Tongue (tissue), 2 donors: ENCODE data around the gene EMD. TPM values are rescaled to one million over a fixed set of nuclear protein-coding genes. Genes with fewer than 3 reads are reported as not detected.
A peak's percentile ranks its signal among the peaks of the same experiment; 100 is the strongest.

Experiments
- DNase-seq: peaks from one replicate; pipeline ENCODE4 v3.0.0-alpha.2; 2015
- total RNA-seq: library from RNA; depleted of rRNA; stranded (reverse); fragments of >200 nt; gene quantifications from one replicate; pipeline ENCODE4 v1.2.3, GENCODE V29; 2014

Gene EMD
- total RNA-seq, 1 donor from 2014 or later, result 23.1 TPM

- DNase-seq, result no peak
Observed at GRCh38 chrX:154355094-154355775, 23.9 kb upstream of the EMD start.

- no peak for DNase-seq
Observed at GRCh38 chrX:154355776-154356140, 23.3 kb upstream of the EMD start.

DNA sequence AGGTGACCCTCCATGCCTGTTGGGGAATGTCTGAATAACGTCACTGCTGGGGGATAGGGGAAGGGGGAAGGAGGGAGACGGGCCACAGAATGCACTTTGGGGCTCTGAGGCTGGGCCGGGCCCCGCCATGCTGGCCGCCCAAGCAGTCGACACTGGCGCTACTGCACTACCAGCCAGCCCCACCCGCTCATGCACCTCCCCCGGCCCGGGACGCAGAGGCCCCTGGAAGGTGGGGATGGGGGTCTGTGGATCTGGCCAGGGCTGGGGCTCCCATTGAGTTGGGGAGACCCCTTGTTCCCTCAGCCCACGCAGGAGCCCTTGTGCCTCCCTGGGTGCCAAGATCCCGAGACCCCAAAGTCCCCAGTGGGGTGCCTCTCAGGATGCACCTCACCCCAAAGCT, 22.5 kb upstream of the EMD start:
- DNase-seq, result no peak

DNA sequence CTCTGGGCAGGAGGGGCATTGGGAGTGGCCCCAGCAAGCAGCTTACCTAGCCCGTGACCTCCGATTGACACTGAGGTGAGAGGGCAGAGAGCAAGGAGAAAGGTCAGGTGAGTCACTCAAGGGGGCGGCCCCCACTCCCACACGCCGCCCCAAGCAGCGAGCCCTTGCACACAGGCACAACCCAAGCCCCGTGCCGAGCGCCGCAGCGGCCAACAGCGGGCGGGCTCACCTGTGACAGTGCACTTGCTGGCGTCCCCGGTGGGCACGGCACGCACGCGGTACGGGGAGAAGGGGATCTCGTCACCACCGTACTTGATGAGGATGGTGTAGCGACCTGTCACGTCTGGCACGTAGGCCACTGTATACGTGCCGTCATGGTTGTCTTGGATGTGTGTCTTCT, 21.9 kb upstream of the EMD start:
- DNase-seq, result no peak

- no peak for DNase-seq
Observed at GRCh38 chrX:154358011-154358410, 21.1 kb upstream of the EMD start.

DNA sequence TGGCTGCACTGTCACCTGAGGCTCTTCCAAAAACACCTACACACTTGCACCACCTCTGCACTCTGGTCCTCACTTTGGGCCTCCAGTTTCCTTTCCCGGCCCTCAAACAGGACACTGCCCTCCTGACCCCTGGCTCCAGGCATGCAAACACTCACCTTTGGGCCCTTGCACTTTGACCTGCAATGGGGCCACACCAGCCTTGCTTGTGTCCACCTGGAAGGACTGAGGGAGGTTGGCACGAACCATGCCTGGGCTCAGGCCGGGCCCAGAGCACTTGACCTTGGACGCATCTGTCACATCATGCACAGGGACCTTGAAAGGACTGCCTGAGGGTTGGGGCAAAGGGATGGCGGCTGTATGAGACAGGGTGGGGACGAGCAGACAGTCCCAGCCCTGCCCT, 20.3 kb upstream of the EMD start:
- DNase-seq, result no peak

GRCh38 chrX:154359362-154360154, 19.5 kb upstream of the EMD start:
- DNase-seq, result no peak

GRCh38 chrX:154360155-154360713, 18.9 kb upstream of the EMD start:
- no peak for DNase-seq

DNA sequence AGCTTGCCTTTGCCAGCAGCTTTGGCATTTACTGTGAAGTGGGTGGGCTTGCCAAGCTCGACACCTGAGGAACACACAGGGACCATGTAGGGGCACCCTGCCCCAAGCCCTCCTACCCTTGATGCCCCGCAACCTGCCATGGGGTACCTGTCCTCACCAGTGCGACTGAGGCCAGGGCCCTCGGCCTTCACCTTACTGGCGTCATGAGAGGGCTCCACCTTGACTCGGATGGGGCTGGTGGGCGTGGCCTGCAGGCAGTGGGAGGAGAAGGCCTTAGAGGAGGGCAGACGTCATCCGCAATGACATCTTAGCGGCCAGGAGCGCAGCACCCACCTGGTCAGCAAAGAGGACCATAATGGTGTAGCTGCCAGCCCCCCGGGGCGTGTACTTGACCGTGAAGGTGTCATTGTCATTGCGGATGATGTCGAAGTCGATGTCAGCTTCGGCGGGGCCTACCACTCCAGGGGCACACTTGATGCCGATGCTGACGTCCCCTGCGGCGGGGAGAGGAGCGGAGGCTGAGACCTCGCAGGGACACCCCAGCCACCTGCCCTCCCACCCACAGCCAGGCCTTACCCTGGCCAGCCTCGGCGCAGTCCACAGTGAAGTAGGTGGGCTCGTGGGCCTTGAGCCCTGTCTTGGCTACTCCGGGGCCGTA, 16.9 kb upstream of the EMD start:
- no peak for DNase-seq

- no peak for DNase-seq
Observed at GRCh38 chrX:154363706-154364439, 15.2 kb upstream of the EMD start.

DNA sequence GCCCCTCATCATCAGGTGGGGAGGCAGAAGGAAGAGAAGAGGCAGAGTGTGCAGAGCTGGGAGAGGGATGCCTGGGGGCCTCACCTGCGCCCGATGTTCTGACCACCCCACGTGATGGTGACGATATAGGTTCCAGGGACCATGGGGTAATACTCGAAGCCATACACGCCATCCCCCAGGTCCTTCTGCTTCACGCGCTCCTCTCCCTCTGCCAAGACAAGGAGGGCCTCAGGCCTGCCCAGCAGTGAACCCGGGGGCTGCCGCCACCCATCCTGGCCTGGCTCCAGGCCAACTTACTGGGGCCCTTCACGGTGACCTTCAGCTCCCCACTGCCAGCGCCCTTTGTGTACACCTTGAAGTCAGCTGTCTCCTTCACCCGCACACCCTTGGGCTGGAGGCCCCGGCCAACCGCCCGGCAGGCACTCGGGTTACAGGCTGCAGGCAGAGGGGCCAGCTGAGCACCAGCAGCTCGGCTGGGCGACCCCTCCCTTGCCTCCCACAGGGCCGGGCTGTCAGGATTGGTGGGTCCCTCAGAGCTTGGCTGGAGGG, 14.0 kb upstream of the EMD start:
- DNase-seq, result no peak

DNA sequence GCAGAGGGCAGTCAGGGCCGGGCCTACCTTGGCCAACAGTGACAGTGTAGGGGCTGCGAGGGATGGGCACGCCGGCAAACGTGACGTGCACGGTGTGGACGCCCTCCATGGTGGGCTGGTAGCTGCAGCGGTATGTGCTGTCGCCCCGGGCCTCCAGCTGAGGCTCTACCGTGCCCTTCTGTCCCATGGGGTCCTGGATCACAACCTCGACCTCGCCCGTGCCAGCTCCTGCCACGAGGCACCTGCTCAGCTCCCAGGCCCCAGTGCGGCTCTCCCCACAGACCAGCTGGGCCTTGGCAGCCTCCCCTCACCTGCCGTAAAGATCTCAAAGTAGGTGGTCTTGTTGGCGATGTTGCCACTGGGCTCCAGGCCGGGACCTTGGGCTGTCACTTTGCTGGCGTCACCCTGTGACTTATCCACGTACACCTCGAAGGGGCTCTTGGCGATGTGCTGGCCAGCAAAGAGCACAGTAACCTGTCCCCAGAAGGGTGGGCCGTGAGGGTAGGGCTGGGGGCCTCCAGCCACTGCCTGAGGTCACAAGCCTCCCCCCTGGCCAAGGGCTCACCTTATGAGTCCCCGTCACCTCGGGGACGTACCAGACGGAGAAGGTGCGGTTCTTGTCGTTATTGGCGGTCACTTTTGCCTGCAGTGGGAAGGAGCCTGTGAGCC, 13.0 kb upstream of the EMD start:
- no peak for DNase-seq

DNA sequence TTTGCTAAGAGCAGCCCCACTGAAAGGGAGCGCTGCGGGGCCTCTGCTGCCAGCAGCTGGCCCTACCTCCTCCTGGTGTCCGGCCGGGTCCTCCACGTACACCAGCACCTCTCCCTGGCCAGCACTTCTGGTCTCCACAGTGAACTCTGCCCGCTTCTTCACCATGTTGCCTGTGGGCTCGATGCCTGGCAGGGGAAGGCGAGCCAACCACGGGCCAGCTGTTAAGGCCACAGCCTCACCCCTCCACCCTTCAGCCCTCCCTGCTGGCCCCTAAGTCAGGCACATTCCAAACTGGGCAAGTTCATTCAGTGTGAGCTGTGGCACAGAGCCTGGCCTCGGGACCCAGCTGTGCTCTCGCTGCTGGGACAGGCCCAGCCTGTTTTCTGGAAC, 12.4 kb upstream of the EMD start:
- DNase-seq, result no peak

- DNase-seq, result no peak
Observed at GRCh38 chrX:154367474-154368308, 11.4 kb upstream of the EMD start.

DNA sequence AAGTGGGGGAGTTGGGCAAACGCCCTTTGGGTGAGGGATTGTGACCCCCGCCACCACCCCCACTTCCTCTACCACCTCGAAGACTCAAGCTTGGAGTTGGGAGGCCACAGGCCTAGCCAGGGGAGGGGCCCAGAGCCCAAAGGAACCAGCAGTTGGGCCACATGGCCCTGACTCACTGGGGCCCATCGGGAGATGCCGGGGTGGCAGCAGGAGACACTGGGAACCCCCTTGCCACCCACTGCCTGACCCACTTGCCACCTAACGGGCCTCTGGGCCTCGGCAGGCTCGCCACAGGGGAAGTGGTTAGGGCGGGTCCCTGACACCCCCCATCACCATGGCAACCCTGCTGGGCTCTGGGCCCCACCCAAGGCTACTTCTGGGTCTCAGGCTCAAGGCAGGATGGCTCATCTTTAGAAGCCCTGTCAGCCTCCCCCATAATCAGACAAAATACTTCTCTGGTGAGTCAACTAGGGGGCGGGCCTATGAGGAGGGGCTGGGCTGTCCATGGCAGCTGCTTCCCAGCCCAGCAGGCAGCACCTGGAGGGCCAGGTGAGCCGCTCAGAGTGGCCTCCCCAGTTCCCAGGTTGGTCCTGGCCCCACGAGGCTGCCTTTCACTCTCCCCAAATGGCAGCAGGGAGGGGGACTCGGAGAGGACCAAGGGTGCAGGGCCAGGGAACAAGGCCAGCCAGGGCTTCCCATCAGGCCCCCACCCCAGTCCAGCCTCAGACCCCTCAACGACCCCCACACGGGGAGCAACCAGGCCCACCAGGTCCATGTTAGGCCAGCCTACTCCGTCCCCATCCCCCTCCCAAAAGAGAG, 10.3 kb upstream of the EMD start:
- DNase-seq, result peak; percentile 71

DNA sequence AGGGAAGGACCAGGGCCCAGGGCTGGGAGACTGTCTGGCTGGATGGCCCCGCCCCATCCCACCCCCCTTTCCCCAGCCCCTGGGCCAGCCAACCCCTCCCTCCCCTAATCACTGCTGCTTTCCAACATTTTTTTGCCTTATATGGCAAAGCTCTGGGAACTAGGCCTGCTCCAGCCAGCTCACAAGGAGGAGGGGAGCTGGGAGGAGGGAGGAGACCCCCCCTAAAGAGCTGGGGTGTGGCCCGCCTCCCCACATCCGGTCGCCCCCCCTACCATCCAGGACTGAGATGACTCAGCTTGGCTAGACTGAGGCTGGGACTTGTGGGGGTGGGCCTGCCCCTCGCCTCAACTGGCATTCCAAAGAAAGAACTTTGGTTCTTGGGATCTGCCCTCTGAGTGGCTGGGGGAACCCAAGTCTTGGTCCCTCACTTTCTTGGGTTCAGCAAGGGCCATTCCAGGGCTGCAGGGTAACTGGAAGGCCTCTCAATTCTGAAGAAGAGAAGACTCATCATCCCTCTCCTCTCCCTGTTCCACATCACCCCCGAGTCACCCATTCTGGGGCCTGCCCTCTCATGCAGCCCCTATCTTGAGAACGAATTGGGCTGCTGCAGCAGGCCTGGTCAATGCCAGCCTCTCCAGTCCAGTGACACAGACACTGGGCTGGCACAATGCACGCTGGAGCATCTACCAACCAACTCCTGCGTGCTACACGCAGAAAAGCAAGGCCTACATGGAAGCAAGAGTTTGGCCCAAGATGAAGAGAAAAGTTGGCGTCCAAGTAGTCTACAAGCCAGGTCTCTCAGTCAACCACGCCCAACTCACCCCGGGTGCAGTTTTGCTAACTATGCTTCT, 9.4 kb upstream of the EMD start:
- DNase-seq, result peak; percentile 95

- DNase-seq, result peak; percentile 50
Observed at GRCh38 chrX:154370300-154371016, 8.6 kb upstream of the EMD start.
